Progenitor cell of endocrine pancreas (in vitro differentiated cells): ENCODE results near the gene GLRX5. TPM values are rescaled to one million over a fixed set of nuclear protein-coding genes. Genes with fewer than 3 reads are reported as not detected.

Experiments used
- DNase-seq: peaks from one replicate; pipeline ENCODE4 v3.0.0; 2021; ENCODE audit warnings: low spot score; ENCODE audit not compliant: unreplicated experiment
- H3K27ac Mint-ChIP-seq: 2 replicates; pipeline ENCODE4 v1.8.0; 2021; ENCODE audit warnings: mild to moderate bottlenecking, moderate library complexity, mixed read lengths
- H3K27me3 Mint-ChIP-seq: 2 replicates; pipeline ENCODE4 v1.8.0; 2021; ENCODE audit warnings: mixed read lengths
- H3K36me3 Mint-ChIP-seq: 2 replicates; pipeline ENCODE4 v1.8.0; 2022; ENCODE audit warnings: mixed read lengths; ENCODE audit not compliant: insufficient read depth
- H3K4me1 Mint-ChIP-seq: 2 replicates; pipeline ENCODE4 v1.8.0; 2021; ENCODE audit warnings: low read depth, mixed read lengths
- H3K4me3 Mint-ChIP-seq: 2 replicates; pipeline ENCODE4 v1.8.0; 2021; ENCODE audit warnings: low read depth, mild to moderate bottlenecking, moderate library complexity, mixed read lengths
- H3K9me3 Mint-ChIP-seq: 2 replicates; pipeline ENCODE4 v1.8.0; 2021; ENCODE audit warnings: low read depth, mixed read lengths
- total RNA-seq: library from RNA; stranded (reverse); gene quantifications from 2 replicates; pipeline ENCODE4 v1.2.1, GENCODE V29; 2021
- TF ChIP-seq, protein P1 (sequence below): fragments of 200-600 bp; sonication (generic); IDR thresholded peaks from one replicate; pipeline ENCODE4 v1.5.0; 2021; ENCODE audit warnings: antibody characterized with exemption, mild to moderate bottlenecking; ENCODE audit not compliant: unreplicated experiment

Gene GLRX5
- total RNA-seq, 1 donor from 2014 or later = 54.8 TPM

DNA sequence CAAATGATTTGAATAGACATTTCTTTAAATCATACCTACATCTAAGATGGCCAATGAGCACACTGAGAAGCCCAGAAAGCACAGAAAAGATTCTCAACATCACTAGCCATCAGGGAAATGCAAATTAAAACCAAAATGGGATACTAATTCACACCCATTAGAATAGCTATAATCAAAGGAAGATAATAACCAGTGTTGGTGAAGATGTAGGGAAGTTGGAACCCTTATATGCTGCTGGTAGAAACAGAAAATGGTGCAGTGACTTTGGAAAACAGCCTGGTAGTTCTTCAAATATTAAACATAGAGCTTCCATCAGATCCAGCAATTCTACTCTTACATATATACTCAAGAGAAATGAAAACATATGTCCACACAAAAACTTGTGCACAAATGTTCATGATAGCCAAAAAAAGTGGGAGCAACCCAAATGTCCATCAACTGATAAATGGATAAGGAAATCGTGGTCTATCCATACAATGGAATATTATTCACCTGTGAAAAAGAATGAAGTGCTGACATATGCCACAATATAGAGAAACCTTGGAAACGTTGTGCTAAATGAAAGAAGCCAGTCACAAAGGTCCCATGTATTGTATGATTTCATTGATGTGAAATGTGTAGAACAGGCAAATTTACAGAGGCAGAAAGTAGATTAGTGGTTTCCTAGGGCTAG is 42.8 kb upstream of the GLRX5 start:
- Mint-ChIP-seq H3K4me3 (no peak overlapping the region), H3K9me3 (no peaks in the 10 kb centered on the region), H3K36me3 (no peaks in the 10 kb centered on the region), H3K27me3 (peaks cover 13% of the 10 kb centered on the region), H3K27ac (no peak overlapping the region), H3K4me1 (peaks cover 7% of the 10 kb centered on the region)
- no peak for DNase-seq
- TF ChIP-seq, protein P1, sequence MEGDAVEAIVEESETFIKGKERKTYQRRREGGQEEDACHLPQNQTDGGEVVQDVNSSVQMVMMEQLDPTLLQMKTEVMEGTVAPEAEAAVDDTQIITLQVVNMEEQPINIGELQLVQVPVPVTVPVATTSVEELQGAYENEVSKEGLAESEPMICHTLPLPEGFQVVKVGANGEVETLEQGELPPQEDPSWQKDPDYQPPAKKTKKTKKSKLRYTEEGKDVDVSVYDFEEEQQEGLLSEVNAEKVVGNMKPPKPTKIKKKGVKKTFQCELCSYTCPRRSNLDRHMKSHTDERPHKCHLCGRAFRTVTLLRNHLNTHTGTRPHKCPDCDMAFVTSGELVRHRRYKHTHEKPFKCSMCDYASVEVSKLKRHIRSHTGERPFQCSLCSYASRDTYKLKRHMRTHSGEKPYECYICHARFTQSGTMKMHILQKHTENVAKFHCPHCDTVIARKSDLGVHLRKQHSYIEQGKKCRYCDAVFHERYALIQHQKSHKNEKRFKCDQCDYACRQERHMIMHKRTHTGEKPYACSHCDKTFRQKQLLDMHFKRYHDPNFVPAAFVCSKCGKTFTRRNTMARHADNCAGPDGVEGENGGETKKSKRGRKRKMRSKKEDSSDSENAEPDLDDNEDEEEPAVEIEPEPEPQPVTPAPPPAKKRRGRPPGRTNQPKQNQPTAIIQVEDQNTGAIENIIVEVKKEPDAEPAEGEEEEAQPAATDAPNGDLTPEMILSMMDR = no peak

DNA sequence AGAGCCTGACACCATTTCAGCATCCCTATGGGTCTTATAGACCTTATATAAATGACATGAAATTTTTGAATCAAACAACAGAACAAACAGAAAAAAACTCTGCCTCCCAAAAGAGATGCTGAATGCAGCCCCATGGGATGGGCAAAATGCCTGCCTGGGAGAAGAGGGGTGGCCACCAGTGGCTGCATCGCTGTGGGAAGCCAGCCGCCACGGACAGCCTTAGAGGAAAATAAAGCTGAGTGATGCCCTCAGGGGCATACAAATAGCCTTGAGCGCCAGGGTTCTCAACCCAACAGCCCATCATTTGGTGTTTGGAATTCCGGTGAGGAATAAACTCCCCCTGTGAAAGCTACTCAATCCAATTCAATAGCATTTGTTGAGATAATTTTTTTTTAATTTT is 41.3 kb upstream of the GLRX5 start:
- H3K4me1 Mint-ChIP-seq = peaks cover 7% of the 10 kb centered on the region
- TF ChIP-seq, protein P1 = no peak
- peaks cover 10% of the 10 kb centered on the region for H3K27me3 Mint-ChIP-seq
- H3K36me3 Mint-ChIP-seq = no peaks in the 10 kb centered on the region
- no peaks in the 10 kb centered on the region for H3K9me3 Mint-ChIP-seq
- no peak overlapping the region for H3K4me3 Mint-ChIP-seq
- DNase-seq = no peak
- H3K27ac Mint-ChIP-seq = no peak overlapping the region

DNA sequence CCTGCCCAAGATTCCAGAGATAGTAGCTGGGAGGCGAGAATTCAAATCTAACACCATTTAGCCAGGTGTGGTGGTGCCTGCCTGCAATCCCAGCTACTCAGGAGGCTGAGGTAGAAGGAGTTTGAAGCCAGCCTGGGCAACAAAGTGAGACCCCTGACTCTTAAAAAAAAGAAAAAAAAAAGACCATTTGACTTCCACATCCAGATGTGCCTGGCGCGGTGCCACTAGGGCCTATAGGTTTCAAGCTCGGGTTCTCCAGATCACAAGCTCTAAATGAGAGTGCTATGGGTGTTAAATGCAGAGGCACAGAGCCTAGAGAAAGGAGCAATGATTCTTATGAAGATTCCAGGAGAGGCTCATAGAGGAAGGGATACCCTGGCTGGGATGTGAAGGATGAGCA is 40.9 kb upstream of the GLRX5 start:
- Mint-ChIP-seq H3K27ac (no peak overlapping the region), H3K9me3 (no peaks in the 10 kb centered on the region), H3K27me3 (peaks cover 10% of the 10 kb centered on the region), H3K36me3 (no peaks in the 10 kb centered on the region), H3K4me3 (no peak overlapping the region), H3K4me1 (peaks cover 7% of the 10 kb centered on the region)
- DNase-seq = no peak
- TF ChIP-seq, protein P1 = no peak

DNA sequence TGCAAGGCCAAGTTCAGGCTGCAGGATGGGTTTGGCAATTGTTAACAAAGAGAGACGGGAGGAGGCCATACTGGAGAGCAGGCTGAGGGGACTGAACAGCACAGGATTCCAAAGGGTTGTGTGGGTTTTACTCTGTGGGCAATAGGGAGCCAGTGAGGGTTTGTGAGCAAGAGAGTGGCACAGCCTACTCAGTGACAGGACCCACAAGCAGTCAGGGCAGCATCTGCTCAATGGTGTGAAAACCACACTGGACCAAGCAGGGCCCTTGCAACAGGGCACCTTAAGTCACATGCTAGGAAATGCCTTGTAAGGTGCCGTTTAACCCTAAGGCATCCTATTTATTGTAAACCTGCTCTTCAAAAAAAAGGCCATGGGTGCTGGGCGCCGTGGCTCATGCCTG is 40.4 kb upstream of the GLRX5 start:
- Mint-ChIP-seq H3K27me3 (peaks cover 10% of the 10 kb centered on the region), H3K36me3 (no peaks in the 10 kb centered on the region), H3K9me3 (no peaks in the 10 kb centered on the region), H3K4me1 (peaks cover 10% of the 10 kb centered on the region), H3K4me3 (no peak overlapping the region), H3K27ac (no peak overlapping the region)
- no peak for DNase-seq
- TF ChIP-seq, protein P1 = no peak

DNA sequence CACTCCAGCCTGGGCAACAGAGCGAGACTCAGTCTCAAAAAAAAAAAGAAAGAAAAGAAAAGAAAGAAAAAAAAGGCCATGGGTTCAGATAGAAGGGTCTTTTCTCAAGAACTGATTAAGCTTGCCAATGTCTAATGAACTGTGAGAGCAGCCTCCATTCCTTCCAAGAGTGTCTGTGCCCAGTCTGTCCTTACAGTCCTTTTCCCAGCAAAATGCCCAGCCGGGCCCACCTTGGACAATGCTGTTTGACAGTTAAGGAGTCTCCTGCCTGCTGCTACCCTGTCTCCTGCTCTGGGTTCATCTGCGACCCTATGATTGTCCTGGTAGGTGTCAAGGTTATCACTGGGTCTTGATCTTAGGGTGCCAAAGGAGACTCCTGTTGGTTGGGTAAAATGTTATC is 39.8 kb upstream of the GLRX5 start:
- H3K4me3 Mint-ChIP-seq = no peak overlapping the region
- H3K27me3 Mint-ChIP-seq = peaks cover 10% of the 10 kb centered on the region
- H3K36me3 Mint-ChIP-seq = no peaks in the 10 kb centered on the region
- no peak overlapping the region for H3K27ac Mint-ChIP-seq
- H3K4me1 Mint-ChIP-seq = peaks cover 12% of the 10 kb centered on the region
- no peaks in the 10 kb centered on the region for H3K9me3 Mint-ChIP-seq
- TF ChIP-seq, protein P1 = no peak
- no peak for DNase-seq
